Trophoblast cell (in vitro differentiated cells and primary cell): Measurements from ENCODE around the gene DIAPH3.

ENCODE experiments used
- DNase-seq, 2 donors: peaks; one replicate each; pipeline ENCODE4 v3.0.0-alpha.2; 2016
- H2AFZ ChIP-seq: 2 replicates; pipeline ENCODE4 v1.6.1; 2013; ENCODE audit warnings: low read length, moderate library complexity, mild to moderate bottlenecking; ENCODE audit not compliant: insufficient read depth, poor library complexity
- H2AK5ac ChIP-seq: 2 replicates; pipeline ENCODE4 v1.6.1; 2013; ENCODE audit warnings: mild to moderate bottlenecking, low read length
- H2BK120ac ChIP-seq: 2 replicates; pipeline ENCODE4 v1.6.1; 2013; ENCODE audit warnings: low read length, mild to moderate bottlenecking, moderate library complexity; ENCODE audit not compliant: insufficient read depth, poor library complexity
- H2BK12ac ChIP-seq: 2 replicates; pipeline ENCODE4 v1.6.1; 2013; ENCODE audit warnings: mild to moderate bottlenecking, low read length, moderate library complexity
- H2BK5ac ChIP-seq: 2 replicates; pipeline ENCODE4 v1.6.1; 2013; ENCODE audit warnings: low read length, low read depth, moderate library complexity, mild to moderate bottlenecking; ENCODE audit not compliant: poor library complexity
- H3K14ac ChIP-seq: 2 replicates; pipeline ENCODE4 v1.6.1; 2013; ENCODE audit warnings: mild to moderate bottlenecking, low read length
- H3K18ac ChIP-seq: 2 replicates; pipeline ENCODE4 v1.6.1; 2013; ENCODE audit warnings: mild to moderate bottlenecking, low read length
- H3K23ac ChIP-seq: 2 replicates; pipeline ENCODE4 v1.6.1; 2013; ENCODE audit warnings: low read length
- H3K27ac ChIP-seq: 2 replicates; pipeline ENCODE4 v1.5.1; 2013; ENCODE audit warnings: low read depth, mild to moderate bottlenecking, inconsistent platforms, low read length, moderate library complexity
- H3K27me3 ChIP-seq: 2 replicates; pipeline ENCODE4 v1.6.1; 2013; ENCODE audit warnings: inconsistent platforms, mild to moderate bottlenecking, low read length, moderate library complexity; ENCODE audit not compliant: insufficient read depth
- H3K36me3 ChIP-seq, 2 experiments: 1 replicate in 1 of 2; 2 replicates in 1 of 2; pipeline ENCODE4 v1.6.1; 2013; ENCODE audit warnings: low read length in 2 of 2, mild to moderate bottlenecking in 2 of 2, moderate library complexity in 1 of 2; ENCODE audit not compliant: insufficient read depth in 2 of 2, control insufficient read depth in 1 of 2
- H3K4ac ChIP-seq: 2 replicates; pipeline ENCODE4 v1.6.1; 2013; ENCODE audit warnings: low read depth, mild to moderate bottlenecking, low read length, moderate library complexity
- H3K4me1 ChIP-seq, 2 experiments: 1 replicate in 1 of 2; 2 replicates in 1 of 2; pipeline ENCODE4 v1.6.1; 2013; ENCODE audit warnings: low read length in 2 of 2, mild to moderate bottlenecking in 2 of 2, moderate library complexity in 1 of 2; ENCODE audit not compliant: insufficient read depth in 2 of 2, control insufficient read depth in 1 of 2
- H3K4me2 ChIP-seq: 2 replicates; pipeline ENCODE4 v1.6.1; 2013; ENCODE audit warnings: inconsistent platforms, mild to moderate bottlenecking, low read length, moderate library complexity
- H3K4me3 ChIP-seq: 2 replicates; pipeline ENCODE4 v1.5.1; 2013; ENCODE audit warnings: mild to moderate bottlenecking, low read depth, low read length, inconsistent platforms
- H3K79me1 ChIP-seq: one replicate; pipeline ENCODE4 v1.6.1; 2013; ENCODE audit warnings: low read length
- H3K79me2 ChIP-seq: 2 replicates; pipeline ENCODE4 v1.6.1; 2013; ENCODE audit warnings: low read length, mild to moderate bottlenecking; ENCODE audit not compliant: control insufficient read depth, insufficient read depth, poor library complexity
- H3K9ac ChIP-seq: 2 replicates; pipeline ENCODE4 v1.6.1; 2013; ENCODE audit warnings: mild to moderate bottlenecking, low read length
- H3K9me3 ChIP-seq: 2 replicates; pipeline ENCODE4 v1.6.1; 2013; ENCODE audit warnings: low read depth, mild to moderate bottlenecking, control low read depth, inconsistent platforms, low read length; ENCODE audit not compliant: insufficient read depth
- H4K12ac ChIP-seq: 2 replicates; pipeline ENCODE4 v1.6.1; 2013; ENCODE audit warnings: low read depth, mild to moderate bottlenecking, low read length, moderate library complexity
- H4K8ac ChIP-seq: 2 replicates; pipeline ENCODE4 v1.6.1; 2013; ENCODE audit warnings: low read depth, mild to moderate bottlenecking, low read length, moderate library complexity
- H4K91ac ChIP-seq: one replicate; pipeline ENCODE4 v1.6.1; 2013; ENCODE audit warnings: low read depth, mild to moderate bottlenecking, low read length, moderate library complexity
- WGBS: extraction: QIAGEN DNeasy Blood & Tissue Kit; methylation state at CpG from one replicate; pipeline ENCODE4 v1.1.7; 2013; ENCODE audit warnings: missing lambda C conversion rate; ENCODE audit not compliant: insufficient read length, insufficient coverage; ENCODE audit errors: extremely low coverage; 5-methylcytosine and 5-hydroxymethylcytosine counted together

DIAPH3 gene

DNA sequence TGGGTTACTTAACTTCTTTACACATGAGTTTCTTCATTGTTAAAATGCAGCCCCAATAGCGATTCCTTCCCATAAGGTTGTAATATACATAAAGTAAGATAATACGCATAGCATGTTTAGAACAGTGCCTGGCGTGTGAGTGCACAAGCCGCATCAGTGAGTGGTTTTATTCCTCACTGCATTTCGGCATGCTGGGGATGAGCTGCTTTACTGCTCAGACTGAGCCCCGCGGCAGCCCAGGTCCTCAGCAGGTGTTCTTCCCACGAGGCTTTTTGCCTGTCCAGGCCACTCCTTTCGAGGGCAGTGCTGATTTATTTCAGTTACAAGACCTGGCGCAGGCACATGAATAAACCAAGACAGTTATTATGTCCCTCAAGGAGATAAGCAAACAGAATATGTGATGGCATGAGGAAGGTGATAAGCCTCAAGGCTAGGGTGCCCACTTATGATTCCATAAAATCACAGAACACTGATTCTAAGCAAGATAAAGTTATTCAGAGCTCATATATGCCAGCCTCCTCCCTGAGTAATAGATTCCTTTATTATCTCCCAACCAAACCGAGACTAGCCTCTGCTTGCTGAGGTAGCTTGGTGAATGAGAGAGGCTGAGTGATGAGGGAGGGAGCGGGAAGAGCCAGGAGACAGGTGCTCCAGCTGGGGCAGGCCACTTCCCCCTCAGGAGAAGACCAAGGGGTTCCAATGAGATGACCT lies 505.5 kb downstream of the DIAPH3 start:
- H3K36me3 ChIP-seq, result no peaks in the 10 kb centered on the region
- no peak overlapping the region for H4K91ac ChIP-seq
- H3K4me1 ChIP-seq, result no peaks in the 10 kb centered on the region
- no peaks in the 10 kb centered on the region for H3K9me3 ChIP-seq
- no peak overlapping the region for H3K18ac ChIP-seq
- H3K4ac ChIP-seq, result no peak overlapping the region
- H2BK12ac ChIP-seq, result no peak overlapping the region
- no peak for DNase-seq
- no peak overlapping the region for H3K4me3 ChIP-seq
- no peak overlapping the region for H4K8ac ChIP-seq
- WGBS, result no CpG with 5 or more reads among the region's 12 CpGs
- H2BK5ac ChIP-seq, result no peak overlapping the region
- no peak overlapping the region for H3K4me2 ChIP-seq
- H2AK5ac ChIP-seq, result no peak overlapping the region
- H3K9ac ChIP-seq, result no peak overlapping the region
- H2BK120ac ChIP-seq, result no peak overlapping the region
- H2AFZ ChIP-seq, result no peak overlapping the region
- no peaks in the 10 kb centered on the region for H3K79me1 ChIP-seq
- H4K12ac ChIP-seq, result no peak overlapping the region
- no peaks in the 10 kb centered on the region for H3K27me3 ChIP-seq
- H3K23ac ChIP-seq, result no peak overlapping the region
- no peaks in the 10 kb centered on the region for H3K79me2 ChIP-seq
- H3K27ac ChIP-seq, result no peak overlapping the region
- no peak overlapping the region for H3K14ac ChIP-seq

DNA sequence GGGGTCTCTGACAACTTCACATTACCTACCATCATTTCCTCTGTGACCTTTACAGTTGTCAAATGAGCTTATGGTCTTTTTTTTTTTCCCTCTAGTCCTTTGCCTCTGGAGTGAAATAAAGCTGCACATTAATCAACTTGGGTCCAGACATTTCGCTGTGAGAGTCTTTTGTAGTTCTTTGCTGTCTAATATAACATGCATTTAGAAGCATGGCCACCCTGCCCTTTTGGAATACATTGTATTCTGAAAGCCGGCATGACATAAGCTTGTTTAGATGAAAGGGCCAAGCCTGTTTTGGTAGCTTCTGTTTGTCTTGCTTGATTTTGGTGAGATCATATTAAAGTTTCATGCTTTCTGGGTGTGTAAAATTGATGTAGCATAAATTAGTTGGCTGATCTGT lies 509.8 kb downstream of the DIAPH3 start:
- no peak overlapping the region for H3K18ac ChIP-seq
- H4K8ac ChIP-seq, result no peak overlapping the region
- H3K9ac ChIP-seq, result no peak overlapping the region
- no peak overlapping the region for H3K23ac ChIP-seq
- no peak overlapping the region for H2AK5ac ChIP-seq
- H3K9me3 ChIP-seq, result no peaks in the 10 kb centered on the region
- no peak overlapping the region for H4K12ac ChIP-seq
- no peak overlapping the region for H3K14ac ChIP-seq
- H3K79me2 ChIP-seq, result no peaks in the 10 kb centered on the region
- H4K91ac ChIP-seq, result no peak overlapping the region
- H3K4me2 ChIP-seq, result no peak overlapping the region
- no peak overlapping the region for H2BK120ac ChIP-seq
- H3K79me1 ChIP-seq, result no peaks in the 10 kb centered on the region
- no peaks in the 10 kb centered on the region for H3K27me3 ChIP-seq
- H3K4me3 ChIP-seq, result no peak overlapping the region
- no peak for DNase-seq
- WGBS, result no CpG with 5 or more reads among the region's 2 CpGs
- no peak overlapping the region for H3K27ac ChIP-seq
- no peaks in the 10 kb centered on the region for H3K4me1 ChIP-seq
- no peak overlapping the region for H3K4ac ChIP-seq
- H2BK5ac ChIP-seq, result no peak overlapping the region
- H2BK12ac ChIP-seq, result no peak overlapping the region
- no peak overlapping the region for H2AFZ ChIP-seq
- no peaks in the 10 kb centered on the region for H3K36me3 ChIP-seq

DNA sequence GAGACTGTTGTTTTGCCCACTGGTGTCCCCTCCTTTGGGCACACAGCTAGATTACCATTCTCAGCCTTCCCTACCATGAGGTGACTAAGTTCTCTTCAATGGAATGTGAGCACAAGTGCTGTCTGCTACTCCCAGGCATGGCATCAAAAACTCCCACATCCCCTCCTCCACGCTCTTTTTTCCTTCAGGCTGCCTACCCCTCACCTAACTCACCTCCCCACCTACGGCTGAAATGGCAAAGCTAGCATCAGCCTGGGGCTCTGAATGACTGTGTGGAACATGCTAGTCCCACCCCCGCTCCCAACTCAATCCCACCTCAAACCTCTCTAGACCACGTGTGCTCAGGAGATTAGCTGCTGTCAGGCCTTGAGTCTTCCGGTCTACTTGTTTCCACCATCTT lies 512.2 kb downstream of the DIAPH3 start:
- Histone ChIP-seq H4K12ac (no peak overlapping the region), H3K36me3 (no peaks in the 10 kb centered on the region), H2BK120ac (no peak overlapping the region), H2AFZ (no peak overlapping the region), H3K14ac (no peak overlapping the region), H3K18ac (no peak overlapping the region), H3K4me2 (no peak overlapping the region), H3K27me3 (no peaks in the 10 kb centered on the region), H2BK12ac (no peak overlapping the region), H2BK5ac (no peak overlapping the region), H3K23ac (no peak overlapping the region), H3K9me3 (no peaks in the 10 kb centered on the region), H3K79me1 (no peaks in the 10 kb centered on the region), H3K9ac (no peak overlapping the region), H3K4me3 (no peak overlapping the region), H4K8ac (no peak overlapping the region), H4K91ac (no peak overlapping the region), H2AK5ac (no peak overlapping the region), H3K79me2 (no peaks in the 10 kb centered on the region), H3K4me1 (no peaks in the 10 kb centered on the region), H3K4ac (no peak overlapping the region), H3K27ac (no peak overlapping the region)
- no peak for DNase-seq
- WGBS, result no CpG with 5 or more reads among the region's 5 CpGs

DNA sequence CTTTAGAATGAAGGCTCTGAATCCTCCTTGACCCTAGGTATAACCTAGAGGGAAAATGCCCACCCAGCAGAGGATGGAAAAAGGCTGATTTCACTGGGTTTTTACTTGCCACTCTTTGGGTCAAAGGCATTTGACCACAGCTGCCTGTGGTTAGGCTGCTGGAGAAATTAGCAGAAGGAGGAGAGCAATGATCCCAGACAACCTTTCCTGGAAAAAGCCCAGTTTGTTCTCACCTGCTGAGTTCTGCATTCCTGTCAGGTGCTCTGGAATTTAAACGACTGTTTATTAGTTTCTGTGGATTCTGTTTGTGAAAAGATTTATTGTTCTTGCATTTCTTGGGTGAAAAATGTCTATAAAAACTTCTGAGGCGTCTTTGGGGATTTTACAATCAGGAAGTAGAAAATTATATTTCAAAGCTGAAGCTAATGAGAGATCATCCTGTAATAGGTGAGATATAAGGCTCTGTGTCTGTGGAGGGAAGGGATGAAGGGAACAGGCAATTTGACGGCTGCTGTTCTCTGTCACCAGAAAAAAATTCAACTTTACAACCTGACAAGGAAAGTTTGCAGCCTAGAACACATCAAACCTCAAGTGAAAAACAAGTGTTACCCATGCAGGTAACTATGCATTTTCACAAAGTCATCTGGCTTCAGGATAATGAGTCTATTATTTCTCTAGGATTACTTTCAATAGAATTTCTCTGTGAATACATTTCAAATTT lies 519.7 kb downstream of the DIAPH3 start:
- Histone ChIP-seq H3K18ac (no peak overlapping the region), H3K9me3 (no peaks in the 10 kb centered on the region), H3K14ac (no peak overlapping the region), H3K79me1 (peaks cover 3% of the 10 kb centered on the region), H4K91ac (no peak overlapping the region), H2AK5ac (no peak overlapping the region), H3K4me2 (no peak overlapping the region), H3K79me2 (no peaks in the 10 kb centered on the region), H3K27me3 (no peaks in the 10 kb centered on the region), H3K9ac (no peak overlapping the region), H3K4me1 (peaks cover 0 to 13% of the 10 kb centered on the region in 2 experiments), H3K36me3 (no peaks in the 10 kb centered on the region), H3K27ac (no peak overlapping the region), H3K4me3 (no peak overlapping the region), H2AFZ (no peak overlapping the region), H4K8ac (no peak overlapping the region), H4K12ac (no peak overlapping the region), H2BK12ac (no peak overlapping the region), H3K4ac (no peak overlapping the region), H2BK5ac (no peak overlapping the region), H2BK120ac (no peak overlapping the region), H3K23ac (no peak overlapping the region)
- WGBS, result no CpG with 5 or more reads among the region's 3 CpGs
- DNase-seq, result no peak
